OCI-LY3 (cell line): Measurements from ENCODE around the gene CFAP54.

Experiments used
- CTCF ChIP-seq: fragments of 200-600, 300-600 bp; sonication (generic); IDR thresholded peaks from 2 replicates; pipeline ENCODE4 v1.5.1; 2014; ENCODE audit warnings: antibody characterized with exemption, low read length, low read depth
- EZH2phosphoT487 ChIP-seq: fragments of 200-600 bp; shearing (Covaris generic); IDR thresholded peaks from 2 replicates; pipeline ENCODE4 v1.6.1; 2018; ENCODE audit warnings: antibody characterized with exemption, mixed run types, low read depth

DNA sequence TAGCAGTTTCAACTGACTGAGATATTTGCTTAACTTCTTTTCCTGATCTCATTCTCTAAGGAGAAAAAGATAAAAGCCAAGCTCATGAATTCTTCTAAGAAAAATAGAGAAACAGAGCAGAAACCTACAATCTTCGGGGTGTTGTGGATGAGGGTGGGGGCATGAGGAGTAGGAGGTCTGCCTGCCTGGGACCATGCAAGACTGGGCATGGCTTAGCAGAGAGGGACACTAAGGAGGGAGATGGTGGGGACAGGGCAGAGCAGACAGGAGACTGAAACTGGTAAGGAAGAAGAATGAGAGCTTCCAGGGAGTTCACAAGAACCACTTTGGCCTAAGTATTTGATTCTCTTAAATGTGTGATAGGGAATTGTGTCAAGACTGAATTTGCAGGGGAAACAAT lies 188.0 kb downstream of the CFAP54 start:
- TF ChIP-seq CTCF (no peak), EZH2phosphoT487 (no peak)
